K562 (cell line): ENCODE results near the gene POLR3E. TPM values are rescaled to one million over a fixed set of nuclear protein-coding genes. Genes with fewer than 3 reads are reported as not detected.
A peak's percentile ranks its signal among the peaks of the same experiment; 100 is the strongest.

Experiments
- ATAC-seq: fragments of 200-7000 bp; cut with Tn5 transposase; 3 replicates; pipeline ENCODE4 v1.9.1; 2020; ENCODE audit warnings: moderate library complexity
- BruUV-seq: library from RNA; stranded (reverse); fragments of 400-500 nt; replicated peaks from 2 replicates; lab custom pipeline; 2021; lab: Mats Ljungman, UMichigan
- CTCF ChIA-PET: fragments of 300-600 bp; formaldehyde crosslinking; extraction: SDS; loops from one replicate; lab custom pipeline; 2021; ENCODE audit warnings: low intra/inter-chr PET ratio; lab: Yijun Ruan, JAX
- POLR2A ChIA-PET: fragments of 300-600, 350-650 bp; sonication (Branson Sonifier 250); formaldehyde crosslinking; extraction: SDS; loops from one replicate; lab custom pipeline; 2021; ENCODE audit warnings: antibody characterized with exemption, inconsistent platforms; lab: Yijun Ruan, JAX
- DNase-seq, 4 experiments: peaks; one replicate each; pipeline versions ENCODE4 v3.0.0 to v3.0.0-alpha.2; 2011 to 2018; ENCODE audit warnings: low spot score in 3 of 4, mixed read lengths in 3 of 4; ENCODE audit errors: extremely low read depth in 1 of 4
- FAIRE-seq: peaks from 2 replicates; lab custom pipeline; 2011; peaks lifted over from hg19 to GRCh38; lab: Jason Lieb, UNC
- H2AFZ ChIP-seq: 2 replicates; pipeline ENCODE4 v1.6.0; 2011; ENCODE audit warnings: low read depth, low read length, control low read depth, inconsistent platforms
- H3K27ac ChIP-seq: fragments of 200-600 bp; 3 replicates; pipeline ENCODE4 v1.8.0; 2011; ENCODE audit warnings: low read depth, mild to moderate bottlenecking, control low read depth, inconsistent platforms, low read length, moderate library complexity, mixed read lengths; ENCODE audit errors: extremely low read depth
- H3K27me3 ChIP-seq, 2 experiments: fragments of 300-600 bp in 1 of 2; 2 replicates in 1 of 2; 3 replicates in 1 of 2; pipeline versions ENCODE4 v1.6.0 to v1.8.0; 2011; ENCODE audit warnings: inconsistent platforms in 2 of 2, low read length in 2 of 2, mild to moderate bottlenecking in 1 of 2, mixed read lengths in 1 of 2, moderate library complexity in 1 of 2; ENCODE audit not compliant: control insufficient read depth in 2 of 2, insufficient read depth in 2 of 2
- H3K36me3 ChIP-seq: fragments of 300-600 bp; 3 replicates; pipeline ENCODE4 v1.8.0; 2011; ENCODE audit warnings: mild to moderate bottlenecking, low read length, inconsistent platforms; ENCODE audit not compliant: control insufficient read depth, insufficient read depth
- H3K4me1 ChIP-seq, 2 experiments: fragments of 200-600 bp in 1 of 2; replicated peaks in 1 of 2; 2 replicates in 1 of 2; 3 replicates in 1 of 2; pipeline versions ENCODE4 v1.5.1 to v1.8.0; 2011; ENCODE audit warnings: inconsistent platforms in 2 of 2, low read length in 2 of 2, mild to moderate bottlenecking in 1 of 2, mixed read lengths in 1 of 2, moderate library complexity in 1 of 2; ENCODE audit not compliant: control insufficient read depth in 2 of 2, insufficient read depth in 2 of 2
- H3K4me2 ChIP-seq: 2 replicates; pipeline ENCODE4 v1.6.1; 2011; ENCODE audit warnings: low read length, control low read depth, inconsistent platforms, mixed read lengths; ENCODE audit not compliant: insufficient read depth
- H3K4me3 ChIP-seq: fragments of 200-600 bp; sonication (generic), shearing (Covaris generic); 2 replicates; pipeline ENCODE4 v1.5.1; 2016; ENCODE audit warnings: control low read depth, inconsistent platforms
- H3K79me2 ChIP-seq: fragments of 200-600 bp; 3 replicates; pipeline ENCODE4 v1.8.0; 2011; ENCODE audit warnings: low read length, inconsistent platforms; ENCODE audit not compliant: control insufficient read depth, insufficient read depth
- H3K9ac ChIP-seq, 2 experiments: 2 replicates each; pipeline versions ENCODE4 v1.6.0 to v1.6.1; 2011; ENCODE audit warnings: low read depth in 2 of 2, low read length in 2 of 2, control low read depth in 1 of 2, inconsistent platforms in 1 of 2, mild to moderate bottlenecking in 1 of 2, mixed read lengths in 1 of 2; ENCODE audit not compliant: insufficient read depth in 1 of 2
- H3K9me1 ChIP-seq: one replicate; pipeline ENCODE4 v1.6.0; 2011; ENCODE audit warnings: inconsistent platforms, mild to moderate bottlenecking, low read length, moderate library complexity; ENCODE audit not compliant: control insufficient read depth, insufficient read depth
- H3K9me3 ChIP-seq: replicated peaks from 2 replicates; pipeline ENCODE4 v1.5.1; 2011; ENCODE audit warnings: low read depth, low read length, inconsistent platforms; ENCODE audit not compliant: control insufficient read depth, insufficient read depth
- H4K20me1 ChIP-seq: replicated peaks from 2 replicates; pipeline ENCODE4 v1.6.1; 2011; ENCODE audit warnings: low read length, inconsistent platforms, mixed read lengths; ENCODE audit not compliant: control insufficient read depth, insufficient read depth
- ATF7 ChIP-seq: fragments of 450-650 bp; IDR thresholded peaks from 2 replicates; pipeline ENCODE4 v1.7.1; 2014; ENCODE audit warnings: mild to moderate bottlenecking, moderate library complexity
- CREM ChIP-seq: IDR thresholded peaks from 2 replicates; pipeline ENCODE4 v1.6.1; 2014; ENCODE audit warnings: antibody characterized with exemption, low read depth
- EHMT2 ChIP-seq: fragments of 450-650 bp; IDR thresholded peaks from 2 replicates; pipeline ENCODE4 v1.6.1; 2018; ENCODE audit warnings: antibody characterized with exemption
- IRF2 ChIP-seq: sonication (generic); formaldehyde crosslinking; IDR thresholded peaks from 2 replicates; pipeline ENCODE4 v1.8.1; 2022; ENCODE audit warnings: mild to moderate bottlenecking, missing genetic modification reagents
- MCM5 ChIP-seq: fragments of 450-650 bp; IDR thresholded peaks from 2 replicates; pipeline ENCODE4 v1.6.1; 2016; ENCODE audit warnings: low read depth
- MIER1 ChIP-seq: fragments of 450-650 bp; IDR thresholded peaks from 2 replicates; pipeline ENCODE4 v1.6.1; 2016; ENCODE audit warnings: antibody characterized with exemption, mild to moderate bottlenecking, low read depth
- NFIC ChIP-seq: fragments of 450-650 bp; IDR thresholded peaks from 2 replicates; pipeline ENCODE4 v1.6.1; 2017; ENCODE audit warnings: mild to moderate bottlenecking, inconsistent platforms
- POLR3G ChIP-seq: IDR thresholded peaks from 2 replicates; pipeline ENCODE4 v1.6.1; 2011; ENCODE audit not compliant: insufficient read length, insufficient replicate concordance; ENCODE audit errors: extremely low read depth
- RBFOX2 ChIP-seq: fragments of 200-400 bp; formaldehyde crosslinking; IDR thresholded peaks from 2 replicates; pipeline ENCODE4 v1.6.1; 2017; ENCODE audit warnings: low read depth, mild to moderate bottlenecking, low read length, moderate library complexity
- ZNF384 ChIP-seq: IDR thresholded peaks from 2 replicates; pipeline ENCODE4 v1.6.1; 2012; ENCODE audit warnings: low read depth, low read length, improper control_type of control experiment
- ZNF766 ChIP-seq: fragments of 200-800 bp; sonication (Bioruptor generic); conservative IDR thresholded peaks from 2 replicates; pipeline ENCODE4 v1.6.1; 2016; ENCODE audit warnings: missing genetic modification characterization, missing compliant biosample characterization
- WGBS: fragments of 100-300 bp; shearing (Covaris generic); methylation state at CpG from one replicate; pipeline ENCODE4 v1.1.6; 2016; ENCODE audit warnings: low coverage, mixed read lengths; ENCODE audit not compliant: insufficient coverage; ENCODE audit errors: missing lambda C conversion rate; 5-methylcytosine and 5-hydroxymethylcytosine counted together
- in situ Hi-C: fragments of 300-500 bp; cut with MboI; formaldehyde crosslinking; loops from 4 replicates; pipeline ENCODE4 v1.15.0; 2018; ENCODE audit warnings: inconsistent platforms, mixed read lengths
- intact Hi-C: fragments of 100-400 bp; cut with micrococcal nuclease; formaldehyde crosslinking; loops from 2 replicates; pipeline ENCODE4 v1.14.2; 2022
- polyA plus RNA-seq, 8 experiments: library from polyadenylated mRNA; depleted of rRNA in 4 of 8; stranded (reverse) in 5 of 8; unstranded in 3 of 8; fragments of >200 nt; fragmentation: Nextera tagmentation in 2 of 8; fragmentation: Illumina TruSeq in 1 of 8; extraction: Ambion mirVana in 2 of 8; extraction: Trizol in 1 of 8; gene quantifications; 2 replicates each; pipeline versions ENCODE4 v1.2.1 to v1.2.3, GENCODE V29; 2011 to 2014; ENCODE audit warnings: inconsistent platforms in 1 of 8, missing spikeins in 1 of 8
- total RNA-seq, 7 experiments: library from RNA; depleted of rRNA in 6 of 7; stranded (reverse); fragments of >200 nt in 6 of 7; fragmentation: Illumina TruSeq in 2 of 7; extraction: Trizol in 2 of 7; gene quantifications; 2 replicates each; pipeline versions ENCODE4 v1.2.1 to v1.2.3, GENCODE V29; 2011 to 2021; ENCODE audit warnings: low replicate concordance in 1 of 7
- TF ChIP-seq, protein P1 (sequence below), 2 experiments: fragments of 450-650 bp in 1 of 2; sonication (generic) in 1 of 2; formaldehyde crosslinking in 1 of 2; IDR thresholded peaks; 2 replicates each; pipeline versions ENCODE4 v1.7.1 to v1.9.0; 2016 to 2022; ENCODE audit warnings: inconsistent platforms in 1 of 2, mild to moderate bottlenecking in 1 of 2, missing genetic modification reagents in 1 of 2

The POLR3E gene
- total and polyA plus RNA-seq, 9 of the 15 experiments (the other 6 are each of a cell fraction or from before 2014, with no cell fraction given), result 17.7 to 151 (median 82.6) TPM

DNA sequence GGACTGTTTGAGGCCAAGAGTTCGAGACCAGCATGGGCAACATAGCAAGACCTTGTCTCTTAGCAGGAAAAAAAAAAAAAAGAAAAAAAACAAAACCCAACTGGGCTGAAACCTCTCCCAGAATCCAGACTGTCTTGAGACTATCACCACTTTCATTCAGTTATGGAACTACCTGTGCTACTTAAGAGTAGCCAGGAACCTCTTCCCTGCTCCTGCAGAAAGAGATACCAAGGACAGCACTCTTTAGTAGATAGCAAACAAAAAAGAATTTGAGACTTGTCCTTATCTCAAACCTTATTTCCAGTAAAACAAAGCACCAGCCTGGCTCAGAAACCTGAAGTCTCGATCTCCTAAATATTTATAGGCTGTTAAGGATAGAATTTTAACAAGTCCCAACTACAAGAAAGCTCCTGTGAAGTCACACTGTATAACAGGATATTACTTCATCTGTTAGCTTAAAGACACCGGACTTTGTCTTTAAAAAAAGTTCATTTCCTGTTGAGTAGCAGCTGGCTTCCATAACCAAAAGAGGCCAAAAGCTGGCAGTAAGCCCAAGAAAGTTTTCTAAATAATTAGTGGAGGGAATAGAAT lies 72.1 kb downstream of the POLR3E start:
- intact Hi-C loops, result no loop called here
- CTCF ChIA-PET, result interaction anchor here (0.5 kb wide), 1 partner anchor 15 kb away, joined by 3 read pairs; no protein-coding TSS in a partner anchor
- WGBS, result 44% methylated on average over 3 of the region's 3 CpGs
- TF ChIP-seq NFIC, result peak; percentile 61
- TF ChIP-seq ATF7, result peak; percentile 14; the same call in 1 of the 2 replicates
- TF ChIP-seq MIER1, result peak; percentile 79
- TF ChIP-seq IRF2, result no peak
- TF ChIP-seq ZNF384, result 0 out of 2 replicates have a peak, but pooled peaks have one; percentile 18
- TF ChIP-seq EHMT2, result peak; percentile 86
- 0 out of 2 replicates have a peak, but pooled peaks have one; percentile 56 for TF ChIP-seq ZNF766 (CRISPR knock-in tag)
- TF ChIP-seq MCM5, result no peak
- no peak for TF ChIP-seq POLR3G
- TF ChIP-seq, protein P1, sequence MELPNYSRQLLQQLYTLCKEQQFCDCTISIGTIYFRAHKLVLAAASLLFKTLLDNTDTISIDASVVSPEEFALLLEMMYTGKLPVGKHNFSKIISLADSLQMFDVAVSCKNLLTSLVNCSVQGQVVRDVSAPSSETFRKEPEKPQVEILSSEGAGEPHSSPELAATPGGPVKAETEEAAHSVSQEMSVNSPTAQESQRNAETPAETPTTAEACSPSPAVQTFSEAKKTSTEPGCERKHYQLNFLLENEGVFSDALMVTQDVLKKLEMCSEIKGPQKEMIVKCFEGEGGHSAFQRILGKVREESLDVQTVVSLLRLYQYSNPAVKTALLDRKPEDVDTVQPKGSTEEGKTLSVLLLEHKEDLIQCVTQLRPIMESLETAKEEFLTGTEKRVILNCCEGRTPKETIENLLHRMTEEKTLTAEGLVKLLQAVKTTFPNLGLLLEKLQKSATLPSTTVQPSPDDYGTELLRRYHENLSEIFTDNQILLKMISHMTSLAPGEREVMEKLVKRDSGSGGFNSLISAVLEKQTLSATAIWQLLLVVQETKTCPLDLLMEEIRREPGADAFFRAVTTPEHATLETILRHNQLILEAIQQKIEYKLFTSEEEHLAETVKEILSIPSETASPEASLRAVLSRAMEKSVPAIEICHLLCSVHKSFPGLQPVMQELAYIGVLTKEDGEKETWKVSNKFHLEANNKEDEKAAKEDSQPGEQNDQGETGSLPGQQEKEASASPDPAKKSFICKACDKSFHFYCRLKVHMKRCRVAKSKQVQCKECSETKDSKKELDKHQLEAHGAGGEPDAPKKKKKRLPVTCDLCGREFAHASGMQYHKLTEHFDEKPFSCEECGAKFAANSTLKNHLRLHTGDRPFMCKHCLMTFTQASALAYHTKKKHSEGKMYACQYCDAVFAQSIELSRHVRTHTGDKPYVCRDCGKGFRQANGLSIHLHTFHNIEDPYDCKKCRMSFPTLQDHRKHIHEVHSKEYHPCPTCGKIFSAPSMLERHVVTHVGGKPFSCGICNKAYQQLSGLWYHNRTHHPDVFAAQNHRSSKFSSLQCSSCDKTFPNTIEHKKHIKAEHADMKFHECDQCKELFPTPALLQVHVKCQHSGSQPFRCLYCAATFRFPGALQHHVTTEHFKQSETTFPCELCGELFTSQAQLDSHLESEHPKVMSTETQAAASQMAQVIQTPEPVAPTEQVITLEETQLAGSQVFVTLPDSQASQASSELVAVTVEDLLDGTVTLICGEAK (IDR thresholded peaks at IDR 0.05), result peak; percentile 64; the same call in 1 of the 2 replicates
- TF ChIP-seq, protein P1 (CRISPR knock-in tag; IDR thresholded peaks at IDR 0.05), result no peak
- peak; percentile 52; the same call in 1 of the 2 replicates for TF ChIP-seq CREM
- TF ChIP-seq RBFOX2, result no peak

More for the DNA sequence above, 72.1 kb downstream of the POLR3E start:
- Histone ChIP-seq H3K79me2 (peaks cover 88% of the 10 kb centered on the region), H3K4me2 (no peak overlapping the region), H3K9ac (no peak overlapping the region), H3K27me3 (no peaks in the 10 kb centered on the region), H3K9me3 (no peaks in the 10 kb centered on the region), H3K9me1 (no peaks in the 10 kb centered on the region), H3K36me3 (peaks cover 54% of the 10 kb centered on the region), H3K4me1 (peaks cover 9 to 27% of the 10 kb centered on the region in 2 experiments; a peak in 4 of 5 replicates), H3K4me3 (no peak overlapping the region), H4K20me1 (no peaks in the 10 kb centered on the region), H2AFZ (no peak overlapping the region), H3K27ac (peak overlapping the region; percentile 36; the same call in 1 of the 3 replicates)
- in situ Hi-C loops, result no loop called here
- DNase-seq (peak in 1 of 4 experiments; percentile 24), FAIRE-seq (no peak), ATAC-seq (no peak)
- no TSS peak for BruUV-seq
- POLR2A ChIA-PET, result interaction anchor here (1.0 to 1.3 kb wide), 2 partner anchors 8 to 12 kb away, joined by 3 to 5 read pairs; no protein-coding TSS in a partner anchor
